ENCODE data around the gene PLAAT3.

DNA sequence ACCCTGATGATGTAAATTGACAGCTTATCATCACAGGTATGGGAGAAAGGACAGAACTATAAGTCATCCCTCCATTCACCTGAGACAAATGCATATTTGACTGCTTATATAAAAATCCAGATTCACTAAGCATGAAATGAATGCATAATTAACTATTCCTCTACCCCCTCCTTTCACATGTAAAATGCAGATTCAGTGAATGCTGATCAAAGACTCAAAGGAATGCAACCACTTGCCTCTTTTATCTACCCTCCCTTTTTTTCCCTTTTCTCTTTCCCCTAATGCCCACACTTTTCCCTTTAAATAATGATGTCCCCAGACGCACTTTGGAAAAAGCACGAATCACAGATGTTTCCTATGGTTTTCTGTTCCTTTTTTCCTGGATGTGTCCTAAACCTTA lies 82.1 kb downstream of the PLAAT3 start:
- TF ChIP-seq CTCF (conservative IDR thresholded peaks at IDR 0.05) (no peak), ZFX (IDR thresholded peaks at IDR 0.05) (no peak)
